HG02642 (cell line): ENCODE data around the gene KIF1A.
"Not testable (repeated sequence)": the region's sequence is repeated elsewhere in the genome, so short reads cannot be mapped to it uniquely, and the experiment has no call there.

Experiments used
- ATAC-seq: cut with Tn5 transposase; IDR thresholded peaks from one replicate; pipeline ENCODE4 v1.9.1; 2021; ENCODE audit warnings: mild to moderate bottlenecking; ENCODE audit not compliant: unreplicated experiment, poor library complexity

Gene KIF1A

GRCh38 chr2:240789501-240790369 lies 30.3 kb downstream of the KIF1A start:
- no peak for ATAC-seq

DNA sequence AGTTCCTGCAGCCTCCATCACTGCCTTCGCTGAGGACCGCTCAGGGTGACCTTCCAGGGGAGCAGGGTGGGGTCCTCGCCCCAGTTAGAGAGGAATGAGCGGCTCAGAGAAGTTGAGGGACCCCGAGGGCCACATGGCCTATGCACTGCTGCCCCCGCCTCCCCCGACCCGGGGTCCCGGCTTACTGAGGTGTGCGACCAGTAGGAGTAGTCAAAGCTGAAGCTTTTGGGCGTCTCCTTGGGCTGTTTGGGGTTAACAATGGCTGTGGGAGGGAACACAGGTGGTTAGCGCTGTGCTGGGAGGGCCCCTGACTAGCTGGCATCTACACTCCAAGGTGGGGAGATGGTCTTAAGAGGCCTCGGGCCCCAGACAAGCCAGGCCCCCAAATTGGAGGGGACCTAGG lies 31.0 kb downstream of the KIF1A start:
- no peak for ATAC-seq

- ATAC-seq, result no peak
Observed at GRCh38 chr2:240788482-240788881, 31.5 kb downstream of the KIF1A start.

DNA sequence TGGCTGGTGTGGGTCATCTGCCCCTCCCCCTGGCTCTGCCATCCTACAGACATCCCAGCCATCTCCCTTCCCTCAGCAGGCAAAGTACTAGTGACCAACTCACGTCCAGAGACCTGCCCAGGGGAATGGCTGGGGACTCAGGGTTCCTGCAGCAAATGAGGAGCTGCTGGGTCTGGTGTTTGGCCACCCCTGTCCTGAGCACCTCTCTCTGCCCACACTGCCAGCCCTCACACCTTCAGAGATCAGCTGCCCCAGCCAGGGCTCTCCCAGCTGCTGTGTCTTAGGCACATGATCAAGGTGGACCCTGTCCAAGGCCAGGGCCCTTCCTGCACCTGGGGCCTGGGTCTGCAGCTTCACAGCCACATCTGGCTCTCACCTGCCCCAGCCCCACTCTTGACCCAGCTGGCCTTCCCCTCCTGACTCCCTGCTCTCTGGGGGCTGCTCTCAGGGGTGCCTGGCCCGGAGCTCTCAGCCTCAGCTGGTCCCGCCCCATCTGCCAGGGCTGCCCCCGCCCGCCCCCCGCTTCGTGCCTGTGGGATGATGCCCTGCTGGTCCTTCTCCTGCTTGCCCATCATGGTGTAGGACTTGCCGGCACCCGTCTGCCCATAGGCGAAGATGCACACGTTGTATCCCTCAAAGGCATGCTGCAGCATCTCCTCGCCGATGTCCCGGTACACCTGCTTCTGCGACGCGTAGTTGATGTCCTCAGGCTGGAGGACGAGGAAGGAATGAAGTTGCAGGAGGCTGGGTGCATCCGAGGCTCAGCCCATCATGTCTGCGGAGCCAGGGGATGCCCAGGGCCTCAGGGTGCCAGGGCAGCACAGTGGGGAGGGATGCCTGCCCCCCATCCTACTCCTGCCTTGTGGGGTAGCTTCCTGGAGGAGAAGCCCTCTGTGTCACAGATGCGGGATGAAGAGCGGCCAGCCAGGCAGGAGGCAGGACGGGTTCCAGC lies 32.2 kb downstream of the KIF1A start:
- ATAC-seq, result no peak

DNA sequence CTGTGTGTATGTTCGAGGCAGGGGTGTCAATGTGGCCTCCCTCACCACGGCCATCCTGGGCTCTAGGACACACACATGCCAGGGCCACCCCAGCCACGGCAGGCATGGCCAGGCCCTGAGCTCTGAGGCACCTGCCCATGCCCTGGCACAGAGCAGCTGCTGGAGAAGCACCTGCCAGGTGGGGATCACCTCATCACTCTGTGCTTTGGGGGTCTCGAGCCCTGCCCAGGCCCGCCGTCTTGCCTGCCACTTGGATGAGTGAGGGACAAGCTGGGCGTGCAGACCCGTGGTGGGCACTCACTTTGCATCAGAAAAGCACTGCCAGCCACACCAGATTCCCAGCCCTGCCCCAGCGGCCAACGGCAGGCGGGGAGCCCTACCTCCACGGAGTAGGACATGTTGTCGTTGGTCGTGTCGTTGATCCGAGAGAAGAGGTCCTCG lies 33.1 kb downstream of the KIF1A start:
- ATAC-seq, result no peak

- no peak for ATAC-seq
Observed at GRCh38 chr2:240786355-240786841, 33.6 kb downstream of the KIF1A start.

GRCh38 chr2:240785424-240786335 lies 34.3 kb downstream of the KIF1A start:
- no peak for ATAC-seq

- no peak for ATAC-seq
Observed at GRCh38 chr2:240784629-240785423, 35.2 kb downstream of the KIF1A start.

- ATAC-seq, result no peak
Observed at GRCh38 chr2:240783819-240784621, 36.0 kb downstream of the KIF1A start.

DNA sequence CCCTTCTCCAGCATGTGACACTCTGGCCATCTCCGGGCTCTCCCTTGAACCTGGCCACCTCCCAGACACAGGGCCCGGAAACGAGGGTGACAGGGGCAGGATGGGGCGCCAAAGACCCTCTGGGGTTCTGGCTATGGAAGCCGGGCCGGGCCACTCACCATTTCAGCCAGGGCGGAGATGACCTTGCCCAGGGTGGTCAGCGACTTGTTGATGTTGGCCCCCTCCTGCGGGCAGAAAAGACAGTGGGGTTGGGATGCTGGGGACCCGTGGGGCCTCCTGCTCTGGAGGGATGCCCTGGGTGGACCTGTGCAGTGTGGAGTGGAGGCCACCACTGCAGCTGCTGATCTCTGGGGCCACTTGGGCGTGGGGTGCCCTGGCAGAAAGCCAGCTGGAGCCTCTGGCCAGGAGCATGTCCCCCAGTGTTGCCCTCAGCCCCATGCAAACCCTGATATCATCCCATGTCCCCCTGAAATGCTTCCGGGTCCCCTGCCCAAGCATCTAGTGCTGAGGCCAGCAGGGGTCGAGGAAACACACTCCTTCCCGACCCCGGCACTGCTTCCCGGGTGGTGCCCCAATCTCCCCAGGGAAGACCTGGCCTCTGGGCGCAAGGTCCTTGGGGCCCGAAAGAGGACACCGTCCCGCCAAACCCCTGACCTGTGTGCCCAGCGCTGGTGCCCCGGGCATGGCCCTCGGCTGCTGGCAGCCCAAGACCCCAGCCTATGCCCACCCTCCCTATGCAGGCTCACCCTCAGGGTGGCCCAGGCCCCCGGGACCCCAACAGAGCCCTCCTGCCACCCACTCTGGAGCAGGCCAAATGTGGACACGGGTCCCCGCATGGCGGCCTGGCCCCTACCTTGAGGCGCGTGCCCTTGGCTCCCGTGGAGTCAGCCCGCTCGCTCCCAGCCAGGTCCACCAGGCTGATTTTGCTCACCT lies 36.9 kb downstream of the KIF1A start:
- ATAC-seq, result no peak

GRCh38 chr2:240782221-240782885 lies 37.7 kb downstream of the KIF1A start:
- no peak for ATAC-seq

DNA sequence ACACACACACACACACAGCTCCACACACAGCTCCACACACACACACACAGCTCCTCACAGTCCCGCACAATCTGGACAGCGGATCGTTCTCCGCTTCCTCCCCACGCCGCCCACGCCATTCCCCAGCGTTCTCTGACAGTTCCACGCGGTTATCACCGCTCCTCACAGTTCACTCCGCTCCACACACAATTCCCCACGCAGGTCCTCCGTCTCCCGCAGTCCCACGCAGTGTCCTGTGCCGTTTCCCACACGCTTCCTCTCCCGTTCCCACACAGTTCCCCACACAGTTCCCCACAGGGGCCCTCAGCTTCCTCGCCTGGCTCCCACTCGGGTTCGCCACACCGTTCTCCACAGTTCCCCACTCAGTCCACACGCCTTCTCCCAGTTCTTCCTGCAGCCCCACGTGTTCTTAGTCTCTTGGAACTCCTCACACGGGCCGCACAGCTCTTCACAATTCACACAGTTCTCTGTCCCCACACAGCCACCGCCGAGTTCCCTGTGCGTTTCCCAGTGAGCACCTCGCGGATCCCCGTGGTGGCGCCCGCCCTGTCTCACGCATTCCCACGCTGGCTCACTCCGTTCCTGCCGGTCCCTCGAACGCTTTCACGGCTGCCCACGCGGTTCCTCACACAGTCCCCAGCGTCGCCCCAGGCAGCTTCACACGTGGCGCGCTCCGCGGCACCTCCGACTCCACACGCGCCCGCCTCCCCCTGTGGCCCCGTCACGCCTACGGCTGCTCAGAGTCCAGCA lies 38.4 kb downstream of the KIF1A start:
- ATAC-seq, result no peak

GRCh38 chr2:240780023-240780700 lies 39.9 kb downstream of the KIF1A start:
- no peak for ATAC-seq

DNA sequence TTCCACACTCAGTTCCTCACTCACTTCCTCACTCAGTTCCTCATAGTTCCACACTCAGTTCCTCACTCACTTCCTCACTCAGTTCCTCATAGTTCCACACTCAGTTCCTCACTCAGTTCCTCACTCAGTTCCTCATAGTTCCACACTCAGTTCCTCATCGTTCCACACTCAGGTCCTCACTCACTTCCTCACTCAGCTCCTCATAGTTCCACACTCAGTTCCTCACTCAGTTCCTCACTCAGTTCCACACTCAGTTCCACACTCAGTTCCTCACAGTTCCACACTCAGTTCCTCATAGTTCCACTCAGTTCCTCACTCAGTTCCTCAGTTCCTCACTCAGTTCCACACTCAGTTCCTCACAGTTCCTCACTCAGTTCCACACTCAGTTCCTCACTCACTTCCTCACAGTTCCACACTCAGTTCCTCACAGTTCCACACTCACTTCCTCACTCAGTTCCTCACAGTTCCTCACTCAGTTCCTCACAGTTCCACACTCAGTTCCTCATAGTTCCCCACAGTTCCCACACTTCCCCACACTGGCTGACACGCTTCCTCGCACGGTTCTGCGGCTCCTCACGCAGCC lies 40.7 kb downstream of the KIF1A start:
- not testable (repeated sequence) for ATAC-seq

DNA sequence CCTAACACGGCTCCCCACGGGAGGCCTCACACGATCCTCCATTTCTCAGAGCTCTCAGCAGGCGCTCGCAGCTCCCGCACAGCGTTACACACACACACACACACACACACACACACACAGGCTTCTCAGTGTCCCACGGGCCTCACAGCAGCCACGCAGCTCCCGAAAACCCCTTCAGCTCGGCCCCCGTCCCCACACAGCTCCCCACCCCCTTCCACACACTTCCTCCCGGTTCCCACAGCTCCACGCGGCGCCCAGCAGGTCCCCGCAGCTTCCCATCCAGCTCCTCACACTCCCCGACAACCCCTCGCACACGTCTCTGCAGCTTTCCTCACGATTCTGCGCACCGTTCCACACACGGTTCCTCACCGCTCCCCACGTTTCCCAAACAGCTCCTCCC lies 41.6 kb downstream of the KIF1A start:
- no peak for ATAC-seq
